PC-3 (cell line): ENCODE measurements around the gene ISYNA1. TPM values are rescaled to one million over a fixed set of nuclear protein-coding genes. Genes with fewer than 3 reads are reported as not detected.

ENCODE experiments used
- ATAC-seq: fragments of 200-7000 bp; cut with Tn5 transposase; 2 replicates; pipeline ENCODE4 v1.9.1; 2020; ENCODE audit warnings: mild to moderate bottlenecking, moderate library complexity
- BruUV-seq: library from RNA; stranded (reverse); fragments of 400-500 nt; replicated peaks from 2 replicates; lab custom pipeline; 2021; lab: Mats Ljungman, UMichigan
- CTCF ChIA-PET: fragments of 300-600 bp; sonication (Branson Sonifier 250); formaldehyde crosslinking; loops from one replicate; lab custom pipeline; 2022; ENCODE audit warnings: antibody characterized with exemption; lab: Charles Lee
- POLR2A ChIA-PET: fragments of 300-600 bp; sonication (Branson Sonifier 250); formaldehyde crosslinking; loops from one replicate; lab custom pipeline; 2022; ENCODE audit warnings: antibody characterized with exemption; ENCODE audit not compliant: unreplicated experiment; lab: Charles Lee
- DNase-seq: peaks from one replicate; pipeline ENCODE4 v3.0.0-alpha.2; 2015
- H2AFZ ChIP-seq: fragments of 300-600 bp; sonication (generic); 2 replicates; pipeline ENCODE4 v1.6.0; 2016; ENCODE audit warnings: antibody characterized with exemption, low read length
- H3F3A ChIP-seq: fragments of 300-600 bp; sonication (generic); one replicate; pipeline ENCODE4 v1.6.0; 2017; ENCODE audit warnings: antibody characterized with exemption, low read length, control low read depth, mild to moderate bottlenecking; ENCODE audit not compliant: unreplicated experiment
- H3K27ac ChIP-seq: fragments of 300-600 bp; sonication (generic); 2 replicates; pipeline ENCODE4 v1.5.1; 2016; ENCODE audit warnings: mild to moderate bottlenecking, low read length
- H3K27me3 ChIP-seq: fragments of 300-600 bp; sonication (generic); 2 replicates; pipeline ENCODE4 v1.6.1; 2016; ENCODE audit warnings: low read length, mixed read lengths
- H3K36me3 ChIP-seq: fragments of 300-600 bp; sonication (generic); 2 replicates; pipeline ENCODE4 v1.6.1; 2016; ENCODE audit warnings: low read depth, mixed run types, low read length, mixed read lengths
- H3K4me1 ChIP-seq: fragments of 300-600 bp; sonication (generic); 2 replicates; pipeline ENCODE4 v1.5.1; 2016; ENCODE audit warnings: low read length; ENCODE audit not compliant: insufficient read depth
- H3K4me2 ChIP-seq: fragments of 300-600 bp; sonication (generic); 2 replicates; pipeline ENCODE4 v1.6.0; 2016; ENCODE audit warnings: low read length
- H3K4me3 ChIP-seq: fragments of 300-600 bp; sonication (generic); 2 replicates; pipeline ENCODE4 v1.5.1; 2016; ENCODE audit warnings: mild to moderate bottlenecking, low read length, mixed read lengths
- H3K79me2 ChIP-seq: fragments of 300-600 bp; sonication (generic); 2 replicates; pipeline ENCODE4 v1.6.1; 2017; ENCODE audit warnings: low read length, mixed read lengths
- H3K9ac ChIP-seq: fragments of 300-600 bp; sonication (generic); 2 replicates; pipeline ENCODE4 v1.6.0; 2016; ENCODE audit warnings: mild to moderate bottlenecking, low read length
- H3K9me2 ChIP-seq: fragments of 300-600 bp; sonication (generic); replicated peaks from 2 replicates; pipeline ENCODE4 v1.6.1; 2016; ENCODE audit warnings: mixed run types, low read length, mixed read lengths
- H3K9me3 ChIP-seq: fragments of 300-600 bp; sonication (generic); 2 replicates; pipeline ENCODE4 v1.6.1; 2016; ENCODE audit warnings: low read length, mixed read lengths
- H4K20me1 ChIP-seq: fragments of 300-600 bp; sonication (generic); 2 replicates; pipeline ENCODE4 v1.6.1; 2016; ENCODE audit warnings: low read length, mixed read lengths
- CTCF ChIP-seq: fragments of 300-600 bp; sonication (generic); conservative IDR thresholded peaks from 2 replicates; pipeline ENCODE4 v1.5.1; 2017; ENCODE audit warnings: antibody characterized with exemption, low read depth, mild to moderate bottlenecking, low read length
- EZH2 ChIP-seq: fragments of 300-600 bp; sonication (generic); IDR thresholded peaks from one replicate; pipeline ENCODE4 v1.6.1; 2017; ENCODE audit warnings: antibody characterized with exemption, mild to moderate bottlenecking, low read length; ENCODE audit not compliant: unreplicated experiment
- EZH2phosphoT487 ChIP-seq: fragments of 300-600 bp; sonication (generic); IDR thresholded peaks from 2 replicates; pipeline ENCODE4 v1.6.1; 2018; ENCODE audit warnings: mild to moderate bottlenecking, antibody characterized with exemption, low read length, borderline replicate concordance
- intact Hi-C: fragments of 100-400 bp; cut with micrococcal nuclease; formaldehyde crosslinking; loops from 2 replicates; pipeline ENCODE4 v1.9.0; 2023
- total RNA-seq: library from RNA; depleted of rRNA; stranded (reverse); fragments of >200 nt; gene quantifications from 2 replicates; pipeline ENCODE4 v1.2.3, GENCODE V29; 2014

ISYNA1 gene
- total RNA-seq, 1 experiment from 2014 or later = 19.4 TPM

GRCh38 chr19:18426416-18426767, 11.5 kb downstream of the ISYNA1 start:
- DNase-seq = no peak
- Histone ChIP-seq H3K27me3 (no peaks in the 10 kb centered on the region), H4K20me1 (peaks cover 7% of the 10 kb centered on the region; the same call in 1 of the 2 replicates), H3K36me3 (no peaks in the 10 kb centered on the region), H3K9me3 (no peaks in the 10 kb centered on the region), H3K79me2 (peaks cover 33% of the 10 kb centered on the region), H3K4me3 (no peak overlapping the region), H2AFZ (no peak overlapping the region), H3K4me1 (no peaks in the 10 kb centered on the region), H3F3A (no peaks in the 10 kb centered on the region), H3K4me2 (no peak overlapping the region), H3K27ac (no peak overlapping the region), H3K9ac (no peak overlapping the region), H3K9me2 (no peaks in the 10 kb centered on the region)
- peak; percentile 7 for ATAC-seq
- ChIA-PET CTCF (no interaction called here), POLR2A (no interaction called here)
- BruUV-seq = no TSS peak
- no peak for TF ChIP-seq EZH2
- TF ChIP-seq CTCF = no peak
- TF ChIP-seq EZH2phosphoT487 = no peak
- intact Hi-C loops = no loop called here

GRCh38 chr19:18425515-18426415, 12.2 kb downstream of the ISYNA1 start:
- Histone ChIP-seq H3K27me3 (no peaks in the 10 kb centered on the region), H3K9me2 (no peaks in the 10 kb centered on the region), H3K4me1 (peaks cover 4% of the 10 kb centered on the region), H3F3A (no peaks in the 10 kb centered on the region), H2AFZ (no peak overlapping the region), H3K9me3 (no peaks in the 10 kb centered on the region), H3K27ac (no peak overlapping the region), H3K9ac (no peak overlapping the region), H3K4me2 (no peak overlapping the region), H4K20me1 (peaks cover 11% of the 10 kb centered on the region; the same call in 1 of the 2 replicates), H3K36me3 (no peaks in the 10 kb centered on the region), H3K79me2 (peaks cover 39% of the 10 kb centered on the region), H3K4me3 (no peak overlapping the region)
- POLR2A ChIA-PET = no interaction called here
- ATAC-seq = peak; percentile 14
- no peak for DNase-seq
- intact Hi-C loops = no loop called here
- BruUV-seq = no TSS peak
- CTCF ChIA-PET = no interaction called here
- TF ChIP-seq EZH2phosphoT487 (no peak), EZH2 (no peak), CTCF (0 out of 2 replicates have a peak, but pooled peaks have one; percentile 11)

GRCh38 chr19:18424890-18425514, 12.9 kb downstream of the ISYNA1 start:
- no peak for ATAC-seq
- H4K20me1 ChIP-seq = peaks cover 11% of the 10 kb centered on the region; the same call in 1 of the 2 replicates
- DNase-seq = no peak
- BruUV-seq = no TSS peak
- H3K9me3 ChIP-seq = no peaks in the 10 kb centered on the region
- no peaks in the 10 kb centered on the region for H3K36me3 ChIP-seq
- no peak overlapping the region for H3K9ac ChIP-seq
- H3K27me3 ChIP-seq = no peaks in the 10 kb centered on the region
- no peak for TF ChIP-seq EZH2
- TF ChIP-seq EZH2phosphoT487 = no peak
- TF ChIP-seq CTCF = no peak
- H3F3A ChIP-seq = no peaks in the 10 kb centered on the region
- ChIA-PET POLR2A (no interaction called here), CTCF (no interaction called here)
- peaks cover 47% of the 10 kb centered on the region for H3K79me2 ChIP-seq
- no peak overlapping the region for H3K27ac ChIP-seq
- no peaks in the 10 kb centered on the region for H3K9me2 ChIP-seq
- H2AFZ ChIP-seq = no peak overlapping the region
- no peak overlapping the region for H3K4me2 ChIP-seq
- no peak overlapping the region for H3K4me3 ChIP-seq
- H3K4me1 ChIP-seq = peaks cover 12% of the 10 kb centered on the region
- intact Hi-C loops = no loop called here
